Mucosa of descending colon (tissue), 3 donors: Measurements from ENCODE around the gene MTRF1L. TPM values are rescaled to one million over a fixed set of nuclear protein-coding genes. Genes with fewer than 3 reads are reported as not detected.
A peak's percentile ranks its signal among the peaks of the same experiment; 100 is the strongest.

Experiments used
- ATAC-seq: fragments of 200-7000 bp; cut with Tn5 transposase; one replicate; pipeline ENCODE4 v1.9.1; 2020; ENCODE audit warnings: mild to moderate bottlenecking, moderate library complexity
- DNase-seq, 3 donors: peaks; one replicate each; pipeline ENCODE4 v3.0.0-alpha.2; 2020
- H3K36me3 ChIP-seq: fragments of 200-600 bp; one replicate; pipeline ENCODE4 v1.8.0; 2021; ENCODE audit warnings: low read depth, mild to moderate bottlenecking
- H3K4me1 ChIP-seq: fragments of 200-600 bp; one replicate; pipeline ENCODE4 v1.8.0; 2021; ENCODE audit warnings: low read depth, mild to moderate bottlenecking
- H3K4me3 ChIP-seq: fragments of 200-600 bp; one replicate; pipeline ENCODE4 v1.8.0; 2021; ENCODE audit warnings: mild to moderate bottlenecking
- H3K9me3 ChIP-seq: fragments of 200-600 bp; one replicate; pipeline ENCODE4 v1.8.0; 2021; ENCODE audit warnings: mild to moderate bottlenecking
- CTCF ChIP-seq: fragments of 200-600 bp; IDR thresholded peaks from one replicate; pipeline ENCODE4 v1.8.0; 2022; ENCODE audit warnings: antibody characterized with exemption, mild to moderate bottlenecking
- intact Hi-C, 2 donors: fragments of 100-400 bp; cut with DNase I in 1 of 2; cut with micrococcal nuclease in 1 of 2; formaldehyde crosslinking; loops; one replicate each; pipeline versions ENCODE4 v1.11.0 to v1.11.1; 2022; cut with DNase I, micrococcal nuclease
- total RNA-seq, 3 donors: library from RNA; stranded (reverse); fragmentation: NEBNext Ultra II Directional in 2 of 3; extraction: Animal tissue kit (Norgen Biotek cat#: 25700) in 2 of 3; gene quantifications; one replicate each; pipeline versions ENCODE4 v1.2.1 to v1.2.4, GENCODE V29; 2021 to 2023
- donor health status: DM: no; HTN: no; CAD: no; lungs with moderate emphysema.
- donor health status: DM: no; HTN: no; CAD: no.
- donor health status: DM: no; HTN: yes; CAD: no.

MTRF1L gene
- total RNA-seq, 3 donors from 2014 or later = 21.8 to 30.7 (median 22.2) TPM

- no peak overlapping the region for H3K4me3 ChIP-seq
- no peak for TF ChIP-seq CTCF
- intact Hi-C loops = no loop called here
- H3K36me3 ChIP-seq = no peaks in the 10 kb centered on the region
- DNase-seq (peak in 1 of 3 donors; percentile 16), ATAC-seq (peak; percentile 95)
- H3K9me3 ChIP-seq = no peaks in the 10 kb centered on the region
- no peaks in the 10 kb centered on the region for H3K4me1 ChIP-seq
Observed at GRCh38 chr6:153044295-153044694, 41.8 kb upstream of the MTRF1L start.

GRCh38 chr6:153043719-153044118 is 41.2 kb upstream of the MTRF1L start:
- no peak for TF ChIP-seq CTCF
- ATAC-seq = peak; percentile 92
- DNase-seq = peak; percentile 55 to 83 (median 61)
- Histone ChIP-seq H3K36me3 (no peaks in the 10 kb centered on the region), H3K9me3 (no peaks in the 10 kb centered on the region), H3K4me3 (no peak overlapping the region), H3K4me1 (no peaks in the 10 kb centered on the region)
- intact Hi-C loops = no loop called here

GRCh38 chr6:153038378-153039057 is 36.0 kb upstream of the MTRF1L start:
- no peak overlapping the region for H3K4me3 ChIP-seq
- no peaks in the 10 kb centered on the region for H3K36me3 ChIP-seq
- DNase-seq (no peak), ATAC-seq (no peak)
- no peaks in the 10 kb centered on the region for H3K4me1 ChIP-seq
- H3K9me3 ChIP-seq = no peaks in the 10 kb centered on the region
- no peak for TF ChIP-seq CTCF
- intact Hi-C loops = loop anchor here in 1 of 2 donors (10.0 kb wide), 1 partner anchor 476 kb away; no protein-coding TSS in a partner anchor

- no peak for TF ChIP-seq CTCF
- Histone ChIP-seq H3K4me3 (no peak overlapping the region), H3K36me3 (no peaks in the 10 kb centered on the region), H3K9me3 (no peaks in the 10 kb centered on the region), H3K4me1 (peaks cover 10% of the 10 kb centered on the region)
- no peak for DNase-seq
- intact Hi-C loops = loop anchor here in 1 of 2 donors (10.0 kb wide), 1 partner anchor 481 kb away; no protein-coding TSS in a partner anchor
- ATAC-seq = no peak
Observed at GRCh38 chr6:153034139-153034538, 31.6 kb upstream of the MTRF1L start.

- intact Hi-C loops = loop anchor here in 1 of 2 donors (10.0 kb wide), 1 partner anchor 482 kb away; no protein-coding TSS in a partner anchor
- H3K36me3 ChIP-seq = no peaks in the 10 kb centered on the region
- H3K4me1 ChIP-seq = peaks cover 10% of the 10 kb centered on the region
- H3K9me3 ChIP-seq = no peaks in the 10 kb centered on the region
- ATAC-seq = no peak
- TF ChIP-seq CTCF = no peak
- no peak overlapping the region for H3K4me3 ChIP-seq
- DNase-seq = no peak
Observed at GRCh38 chr6:153032255-153032882, 29.9 kb upstream of the MTRF1L start.
